HepG2 (cell line): ENCODE measurements around the gene NMNAT1. TPM values are rescaled to one million over a fixed set of nuclear protein-coding genes. Genes with fewer than 3 reads are reported as not detected.

ENCODE experiments used
- ARID4A ChIP-seq: sonication (generic); formaldehyde crosslinking; IDR thresholded peaks from 2 replicates; pipeline ENCODE4 v1.5.0; 2020; ENCODE audit warnings: mild to moderate bottlenecking, missing genetic modification reagents, borderline replicate concordance
- ATF7 ChIP-seq, 2 experiments: fragments of 450-650 bp in 1 of 2; sonication (generic) in 1 of 2; formaldehyde crosslinking in 1 of 2; IDR thresholded peaks; 2 replicates each; pipeline versions ENCODE4 v1.4.0 to v1.6.1; 2016 to 2020; ENCODE audit warnings: antibody characterized with exemption in 1 of 2, mild to moderate bottlenecking in 1 of 2, missing genetic modification reagents in 1 of 2
- BORCS8-MEF2B ChIP-seq: sonication (generic); formaldehyde crosslinking; IDR thresholded peaks from 2 replicates; pipeline ENCODE4 v1.8.0; 2022; ENCODE audit warnings: mild to moderate bottlenecking, missing genetic modification reagents
- FOXA1 ChIP-seq, 2 experiments: fragments of 450-650 bp in 1 of 2; sonication (generic) in 1 of 2; formaldehyde crosslinking in 1 of 2; IDR thresholded peaks; 2 replicates each; pipeline versions ENCODE4 v1.4.0 to v1.6.1; 2016 to 2020; ENCODE audit warnings: missing genetic modification reagents in 1 of 2
- FOXK2 ChIP-seq: fragments of 450-650 bp; IDR thresholded peaks from 2 replicates; pipeline ENCODE4 v1.6.1; 2016
- GTF3A ChIP-seq: sonication (generic); formaldehyde crosslinking; conservative IDR thresholded peaks from 2 replicates; pipeline ENCODE4 v1.4.0; 2020; ENCODE audit warnings: mild to moderate bottlenecking, missing genetic modification reagents
- HNF4A ChIP-seq: sonication (generic); formaldehyde crosslinking; IDR thresholded peaks from 2 replicates; pipeline ENCODE4 v1.4.0; 2020; ENCODE audit warnings: missing genetic modification reagents
- IKZF1 ChIP-seq: fragments of 450-650 bp; IDR thresholded peaks from 2 replicates; pipeline ENCODE4 v1.7.1; 2016
- MBD4 ChIP-seq: IDR thresholded peaks from 2 replicates; pipeline ENCODE4 v1.6.1; 2012; ENCODE audit warnings: low read length, inconsistent platforms, borderline replicate concordance
- PHF21A ChIP-seq: sonication (generic); formaldehyde crosslinking; IDR thresholded peaks from 2 replicates; pipeline ENCODE4 v1.5.0; 2020; ENCODE audit warnings: mild to moderate bottlenecking, missing genetic modification reagents
- RBFOX2 ChIP-seq: fragments of 200-400 bp; formaldehyde crosslinking; IDR thresholded peaks from 2 replicates; pipeline ENCODE4 v1.6.1; 2017; ENCODE audit warnings: low read depth, mild to moderate bottlenecking, low read length
- REL ChIP-seq: sonication (generic); formaldehyde crosslinking; conservative IDR thresholded peaks from 2 replicates; pipeline ENCODE4 v1.8.0; 2022; ENCODE audit warnings: mild to moderate bottlenecking, missing genetic modification reagents, moderate library complexity
- RXRB ChIP-seq: IDR thresholded peaks from 2 replicates; pipeline ENCODE4 v1.6.1; 2016; ENCODE audit warnings: borderline replicate concordance, missing genetic modification reagents, missing compliant biosample characterization
- SMAD9 ChIP-seq: sonication (generic); formaldehyde crosslinking; IDR thresholded peaks from 2 replicates; pipeline ENCODE4 v1.5.1; 2020; ENCODE audit warnings: mild to moderate bottlenecking, missing genetic modification reagents
- TFDP1 ChIP-seq: IDR thresholded peaks from 2 replicates; pipeline ENCODE4 v1.6.1; 2016; ENCODE audit warnings: missing compliant biosample characterization, missing genetic modification reagents, borderline replicate concordance
- TOPORS ChIP-seq: sonication (generic); formaldehyde crosslinking; IDR thresholded peaks from 2 replicates; pipeline ENCODE4 v1.8.0; 2023; ENCODE audit warnings: mild to moderate bottlenecking, missing genetic modification reagents
- ZMYM4 ChIP-seq: sonication (generic); formaldehyde crosslinking; IDR thresholded peaks from 2 replicates; pipeline ENCODE4 v1.8.1; 2023; ENCODE audit warnings: mild to moderate bottlenecking, missing genetic modification reagents
- ZNF138 ChIP-seq: sonication (generic); formaldehyde crosslinking; IDR thresholded peaks from 2 replicates; pipeline ENCODE4 v1.5.0; 2020; ENCODE audit warnings: mild to moderate bottlenecking, low read depth, missing genetic modification reagents
- ZNF24 ChIP-seq: fragments of 450-650 bp; IDR thresholded peaks from 2 replicates; pipeline ENCODE4 v1.6.1; 2017; ENCODE audit warnings: antibody characterized with exemption, mild to moderate bottlenecking
- ZNF333 ChIP-seq: sonication (generic); formaldehyde crosslinking; IDR thresholded peaks from 2 replicates; pipeline ENCODE4 v1.4.0; 2020; ENCODE audit warnings: mild to moderate bottlenecking, missing genetic modification reagents, borderline replicate concordance
- ZNF556 ChIP-seq: sonication (generic); formaldehyde crosslinking; IDR thresholded peaks from 2 replicates; pipeline ENCODE4 v1.4.0; 2020; ENCODE audit warnings: mild to moderate bottlenecking, missing genetic modification reagents, borderline replicate concordance
- ZNF615 ChIP-seq: sonication (generic); formaldehyde crosslinking; IDR thresholded peaks from 2 replicates; pipeline ENCODE4 v1.5.0; 2020; ENCODE audit warnings: mild to moderate bottlenecking, missing genetic modification reagents, borderline replicate concordance
- ZNF749 ChIP-seq: sonication (generic); formaldehyde crosslinking; IDR thresholded peaks from 2 replicates; pipeline ENCODE4 v1.8.0; 2022; ENCODE audit warnings: mild to moderate bottlenecking, missing genetic modification reagents, moderate library complexity, borderline replicate concordance
- ZNF761 ChIP-seq: sonication (generic); formaldehyde crosslinking; conservative IDR thresholded peaks from 2 replicates; pipeline ENCODE4 v1.4.0; 2020; ENCODE audit warnings: mild to moderate bottlenecking, missing genetic modification reagents
- ZSCAN9 ChIP-seq: IDR thresholded peaks from 2 replicates; pipeline ENCODE4 v1.6.1; 2016; ENCODE audit warnings: borderline replicate concordance
- polyA plus RNA-seq, 8 experiments: library from polyadenylated mRNA; depleted of rRNA in 3 of 8; stranded (reverse) in 7 of 8; unstranded in 1 of 8; fragments of >200 nt; fragmentation: Illumina TruSeq in 4 of 8; extraction: Trizol in 4 of 8; gene quantifications; 2 replicates each; pipeline versions ENCODE4 v1.2.1 to v1.2.3, GENCODE V29; 2011 to 2016; ENCODE audit warnings: low read depth in 4 of 8, missing spikeins in 1 of 8, mixed read lengths in 1 of 8; ENCODE audit not compliant: insufficient read depth in 1 of 8
- total RNA-seq, 5 experiments: library from RNA; depleted of rRNA; stranded (reverse); fragments of >200 nt; fragmentation: Illumina TruSeq; extraction: Trizol; gene quantifications; 2 replicates each; pipeline ENCODE4 v1.2.3, GENCODE V29; 2016; ENCODE audit warnings: low read depth in 1 of 5

The NMNAT1 gene
- total and polyA plus RNA-seq, 2 of the 13 experiments (the other 11 are each of a cell fraction or from before 2014, with no cell fraction given), result 5.6 to 12.2 TPM

- TF ChIP-seq ZNF556 (CRISPR knock-in tag) (peak; percentile 87), FOXA1 (IDR thresholded peaks at IDR 0.05) (no peak), FOXA1 (CRISPR knock-in tag; IDR thresholded peaks at IDR 0.05) (no peak), FOXK2 (no peak), ZNF749 (0 out of 2 replicates have a peak, but pooled peaks have one; percentile 72), TOPORS (CRISPR knock-in tag) (0 out of 2 replicates have a peak, but pooled peaks have one; percentile 59), IKZF1 (no peak), REL (no peak; the same call in 1 of the 2 replicates), ARID4A (CRISPR knock-in tag) (peak; percentile 92; the same call in 1 of the 2 replicates), ZNF333 (CRISPR knock-in tag) (no peak), SMAD9 (CRISPR knock-in tag) (no peak), ZNF761 (CRISPR knock-in tag) (0 out of 2 replicates have a peak, but pooled peaks have one; percentile 22), ZNF24 (peak; percentile 75; the same call in 1 of the 2 replicates), ATF7 (IDR thresholded peaks at IDR 0.05) (no peak), ATF7 (CRISPR knock-in tag; IDR thresholded peaks at IDR 0.05) (peak; percentile 34; the same call in 1 of the 2 replicates), ZSCAN9 (CRISPR knock-in tag) (peak; percentile 84; the same call in 1 of the 2 replicates), GTF3A (CRISPR knock-in tag) (no peak; the same call in 1 of the 2 replicates), ZMYM4 (peak; percentile 84), TFDP1 (CRISPR knock-in tag) (peak; percentile 80; the same call in 1 of the 2 replicates), MBD4 (no peak), ZNF615 (peak; percentile 93), RBFOX2 (peak; percentile 88), ZNF138 (CRISPR knock-in tag) (no peak), PHF21A (CRISPR knock-in tag) (peak; percentile 68; the same call in 1 of the 2 replicates), RXRB (CRISPR knock-in tag) (peak; percentile 63), BORCS8-MEF2B (CRISPR knock-in tag) (peak; percentile 69), HNF4A (CRISPR knock-in tag) (peak; percentile 37; the same call in 1 of the 2 replicates)
These were observed at the start of gene NMNAT1, which contains the start of gene LZIC (continued) for GRCh38 chr1:9942939-9943788.
